ENCODE data around the gene STK38.
A peak's percentile ranks its signal among the peaks of the same experiment; 100 is the strongest.

Gene STK38

DNA sequence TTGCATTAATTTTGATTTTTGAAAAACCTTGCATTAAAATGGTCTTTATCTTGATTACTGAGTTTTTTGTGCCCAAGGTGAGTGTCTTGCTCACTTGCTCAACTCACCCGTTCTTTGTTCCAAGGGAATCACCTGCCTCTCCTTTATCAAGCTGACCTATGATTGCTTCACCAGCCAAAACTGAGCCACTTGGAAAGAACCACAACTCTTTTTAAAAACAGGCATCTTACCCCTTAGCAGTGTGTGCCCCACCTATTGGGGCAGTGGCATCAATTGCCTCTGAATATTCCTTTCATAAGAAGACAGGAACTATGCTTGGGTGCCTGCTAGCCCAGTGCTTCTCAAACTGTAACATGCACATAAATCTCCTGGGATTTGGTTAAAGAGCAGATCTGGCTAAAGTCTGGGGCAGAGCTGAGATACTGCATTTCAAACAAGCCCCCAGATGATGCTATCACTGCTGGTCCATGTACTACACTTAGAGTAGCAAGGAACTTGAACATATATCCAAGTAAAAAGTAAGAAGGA, 3.3 kb upstream of the STK38 start:
- H3K27ac Mint-ChIP-seq: no peak overlapping the region
- H3K9me3 Mint-ChIP-seq: no peaks in the 10 kb centered on the region
- CTCF ChIA-PET: interaction anchor here (0.7 kb wide), 1 partner anchor 869 kb away, joined by 3 read pairs; no protein-coding TSS in a partner anchor
- H3K4me1 Mint-ChIP-seq: peaks cover 19% of the 10 kb centered on the region
- no peak overlapping the region for H3K4me3 Mint-ChIP-seq
- peaks cover 7% of the 10 kb centered on the region for H3K27me3 Mint-ChIP-seq
- peaks cover 14% of the 10 kb centered on the region for H3K36me3 Mint-ChIP-seq
- DNase-seq: no peak

DNA sequence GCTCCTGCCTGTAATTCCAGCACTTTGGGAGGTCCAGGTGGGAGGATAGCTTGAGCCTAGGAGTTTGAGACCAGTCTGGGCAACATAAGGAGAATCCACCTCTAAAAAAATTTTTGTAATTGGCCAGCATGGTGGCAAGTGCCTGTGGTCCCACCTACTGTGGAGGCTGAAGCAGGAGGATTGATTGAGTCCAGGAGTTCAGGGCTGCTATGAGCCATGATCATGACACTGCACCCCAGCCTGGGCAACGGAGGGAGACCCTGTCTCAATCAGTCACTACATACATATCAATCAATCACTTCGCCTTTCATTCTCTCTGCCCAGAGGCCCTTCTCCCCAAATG, 1.1 kb upstream of the STK38 start:
- CTCF ChIA-PET: no interaction called here
- DNase-seq: no peak

DNA sequence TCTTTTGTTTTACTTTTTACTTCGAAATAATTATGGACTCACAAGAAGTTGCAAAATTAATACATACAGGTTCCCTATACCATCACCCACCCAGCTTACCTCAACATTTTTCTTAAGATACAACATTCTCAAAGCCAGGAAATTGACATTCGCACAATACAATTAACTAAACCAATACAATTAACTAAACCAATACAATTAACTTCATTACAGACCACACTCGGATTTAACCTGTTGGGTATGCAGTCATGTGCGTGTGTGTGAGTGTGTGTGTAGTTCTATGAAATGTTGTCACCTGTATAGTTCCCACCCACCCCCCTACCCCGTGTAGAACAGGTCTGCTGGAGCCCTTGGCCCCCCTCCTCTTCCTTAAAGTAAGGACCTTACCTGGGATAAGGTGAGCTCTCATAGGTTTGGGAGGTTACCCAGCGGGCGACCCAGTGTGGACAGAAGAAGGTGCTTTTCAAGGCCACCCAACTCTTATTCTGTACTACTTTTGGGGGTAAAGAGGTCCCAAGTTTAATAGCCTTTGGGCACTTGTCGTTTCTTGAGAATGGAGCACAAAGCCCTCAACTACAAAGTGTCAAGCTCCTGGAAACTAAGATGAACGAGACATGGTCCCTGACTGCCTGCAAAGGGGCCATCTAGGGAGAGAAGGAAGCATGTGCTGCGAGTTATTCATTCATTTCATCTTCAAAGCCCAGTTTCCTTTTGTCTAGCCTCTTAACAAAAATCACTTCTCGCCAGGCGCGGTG, 544 bp upstream of the STK38 start:
- H3K4me3 Mint-ChIP-seq: peak overlapping the region; percentile 90
- peaks cover 7% of the 10 kb centered on the region for H3K27me3 Mint-ChIP-seq
- CTCF ChIA-PET: no interaction called here
- H3K4me1 Mint-ChIP-seq: peaks cover 36% of the 10 kb centered on the region
- peaks cover 28% of the 10 kb centered on the region for H3K36me3 Mint-ChIP-seq
- DNase-seq: peak; percentile 24
- H3K27ac Mint-ChIP-seq: peak overlapping the region; percentile 98
- H3K9me3 Mint-ChIP-seq: no peaks in the 10 kb centered on the region

More for the DNA sequence above, 1.1 kb upstream of the STK38 start:
- peaks cover 24% of the 10 kb centered on the region for H3K36me3 Mint-ChIP-seq
- H3K4me1 Mint-ChIP-seq: peaks cover 32% of the 10 kb centered on the region
- H3K27me3 Mint-ChIP-seq: peaks cover 7% of the 10 kb centered on the region
- peak overlapping the region; percentile 76 for H3K27ac Mint-ChIP-seq
- H3K9me3 Mint-ChIP-seq: no peaks in the 10 kb centered on the region
- no peak overlapping the region for H3K4me3 Mint-ChIP-seq

DNA sequence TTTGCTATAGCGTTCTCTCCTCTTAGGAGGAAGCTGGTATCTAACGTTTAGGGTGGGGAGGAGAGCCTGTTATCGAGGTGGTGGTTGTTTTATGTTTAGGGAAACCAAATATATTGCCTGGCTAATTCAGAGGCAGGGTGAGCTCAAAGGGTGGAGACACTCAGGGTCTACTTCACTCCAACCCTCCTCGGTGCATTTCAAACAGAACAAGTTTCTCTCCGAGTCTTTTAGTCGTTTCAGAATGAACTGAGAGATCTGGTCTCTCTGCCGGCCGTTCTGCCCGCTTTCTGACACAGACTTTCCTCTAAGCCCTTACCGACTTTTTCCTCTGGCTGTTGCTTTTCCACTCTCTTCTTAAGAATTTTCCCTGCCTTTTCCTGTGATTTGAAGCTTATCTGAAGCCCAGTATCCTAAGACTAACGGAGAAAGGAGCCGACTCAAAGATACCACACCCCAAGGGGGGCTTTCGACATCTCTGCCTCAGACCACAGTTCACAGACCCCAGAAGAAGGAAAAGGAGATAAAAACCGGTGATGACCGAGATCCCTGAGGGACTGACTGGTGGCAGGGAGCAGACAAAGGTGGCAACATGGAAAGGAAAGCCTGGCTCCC, 865 bp downstream of the STK38 start:
- peaks cover 47% of the 10 kb centered on the region for H3K4me1 Mint-ChIP-seq
- H3K27ac Mint-ChIP-seq: peak overlapping the region; percentile 98
- DNase-seq: peak; percentile 36
- CTCF ChIA-PET: no interaction called here
- H3K36me3 Mint-ChIP-seq: peaks cover 35% of the 10 kb centered on the region
- peaks cover 7% of the 10 kb centered on the region for H3K27me3 Mint-ChIP-seq
- no peaks in the 10 kb centered on the region for H3K9me3 Mint-ChIP-seq
- H3K4me3 Mint-ChIP-seq: peak overlapping the region; percentile 90

DNA sequence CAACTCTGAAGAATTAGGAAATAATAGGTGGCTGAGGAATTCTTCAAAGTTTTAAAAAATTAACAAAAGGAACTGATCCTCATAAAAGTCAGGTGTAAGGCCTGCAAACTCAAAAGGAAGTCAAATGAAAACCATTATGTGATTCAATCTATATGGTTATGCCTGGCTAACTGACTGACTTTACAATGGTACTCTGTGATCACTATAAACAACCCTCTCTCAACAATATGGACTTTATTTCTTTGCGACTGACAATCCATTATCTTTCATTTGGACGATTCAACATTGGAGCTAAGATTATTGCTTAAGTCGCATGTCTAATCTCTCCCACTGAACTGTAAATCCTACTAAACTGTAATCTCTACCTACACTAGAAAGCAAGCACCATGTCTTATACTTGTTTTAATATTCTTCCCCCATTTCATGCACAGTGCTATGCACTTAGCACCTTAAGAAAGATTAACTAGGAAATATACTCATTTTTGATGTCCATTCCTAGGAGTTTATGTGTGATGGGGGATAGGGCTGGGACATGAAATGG, 1.4 kb downstream of the STK38 start:
- H3K27me3 Mint-ChIP-seq: peaks cover 7% of the 10 kb centered on the region
- no peak for DNase-seq
- peaks cover 40% of the 10 kb centered on the region for H3K36me3 Mint-ChIP-seq
- peak overlapping the region; percentile 90 for H3K4me3 Mint-ChIP-seq
- H3K9me3 Mint-ChIP-seq: no peaks in the 10 kb centered on the region
- H3K4me1 Mint-ChIP-seq: peaks cover 53% of the 10 kb centered on the region
- CTCF ChIA-PET: no interaction called here
- peak overlapping the region; percentile 98 for H3K27ac Mint-ChIP-seq

DNA sequence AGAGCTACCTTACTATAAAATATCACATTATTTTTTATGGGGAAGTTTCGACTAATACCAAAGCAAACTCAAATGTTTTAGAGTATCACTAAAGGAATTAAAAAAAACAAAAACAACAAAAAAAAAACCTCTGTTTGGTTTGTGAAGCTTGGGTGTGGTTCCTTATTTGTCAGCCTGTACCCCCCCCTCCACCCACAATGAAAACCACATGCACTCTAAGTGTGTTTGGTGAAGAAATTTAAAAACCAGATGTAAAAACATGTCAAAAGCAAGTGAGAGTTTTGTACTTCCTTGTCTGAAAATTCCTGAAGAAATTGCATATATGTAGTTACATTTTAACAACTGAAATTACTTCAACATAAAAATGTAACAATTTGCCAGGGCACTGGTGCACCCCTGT, 3.1 kb downstream of the STK38 start:
- CTCF ChIA-PET: interaction anchor here (1.5 kb wide), 1 partner anchor 35 kb away, joined by 6 read pairs; no protein-coding TSS in a partner anchor
- Mint-ChIP-seq H3K27ac (peak overlapping the region; percentile 98), H3K4me1 (peaks cover 67% of the 10 kb centered on the region), H3K9me3 (no peaks in the 10 kb centered on the region), H3K27me3 (peaks cover 7% of the 10 kb centered on the region), H3K36me3 (peaks cover 51% of the 10 kb centered on the region), H3K4me3 (peak overlapping the region; percentile 90)
- peak; percentile 81 for DNase-seq

DNA sequence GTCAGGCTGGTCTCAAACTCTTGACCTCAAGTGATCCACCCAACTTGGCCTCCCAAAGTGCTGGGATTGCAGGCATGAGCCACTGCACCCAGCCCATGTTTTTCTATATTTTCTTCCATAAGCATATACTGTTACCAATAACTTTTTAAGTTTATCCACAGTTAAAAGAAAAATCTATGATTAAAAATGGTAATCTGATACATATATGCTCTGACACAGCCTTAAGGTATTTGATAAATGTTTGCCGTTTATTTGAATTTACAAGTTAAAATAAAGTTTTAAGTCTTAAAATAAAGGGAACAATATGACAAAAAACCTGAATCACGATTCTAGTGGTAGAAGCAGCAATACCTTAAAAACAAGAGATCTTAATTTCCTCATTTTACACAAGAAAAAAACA, 5.2 kb downstream of the STK38 start:
- Mint-ChIP-seq H3K4me1 (peaks cover 53% of the 10 kb centered on the region), H3K27ac (peak overlapping the region; percentile 72), H3K27me3 (peaks cover 6% of the 10 kb centered on the region), H3K9me3 (no peaks in the 10 kb centered on the region), H3K36me3 (peaks cover 63% of the 10 kb centered on the region), H3K4me3 (peak overlapping the region; percentile 54)
- CTCF ChIA-PET: interaction anchor here (1.2 kb wide), 1 partner anchor 36 kb away, joined by 4 read pairs; no protein-coding TSS in a partner anchor
- DNase-seq: no peak

DNA sequence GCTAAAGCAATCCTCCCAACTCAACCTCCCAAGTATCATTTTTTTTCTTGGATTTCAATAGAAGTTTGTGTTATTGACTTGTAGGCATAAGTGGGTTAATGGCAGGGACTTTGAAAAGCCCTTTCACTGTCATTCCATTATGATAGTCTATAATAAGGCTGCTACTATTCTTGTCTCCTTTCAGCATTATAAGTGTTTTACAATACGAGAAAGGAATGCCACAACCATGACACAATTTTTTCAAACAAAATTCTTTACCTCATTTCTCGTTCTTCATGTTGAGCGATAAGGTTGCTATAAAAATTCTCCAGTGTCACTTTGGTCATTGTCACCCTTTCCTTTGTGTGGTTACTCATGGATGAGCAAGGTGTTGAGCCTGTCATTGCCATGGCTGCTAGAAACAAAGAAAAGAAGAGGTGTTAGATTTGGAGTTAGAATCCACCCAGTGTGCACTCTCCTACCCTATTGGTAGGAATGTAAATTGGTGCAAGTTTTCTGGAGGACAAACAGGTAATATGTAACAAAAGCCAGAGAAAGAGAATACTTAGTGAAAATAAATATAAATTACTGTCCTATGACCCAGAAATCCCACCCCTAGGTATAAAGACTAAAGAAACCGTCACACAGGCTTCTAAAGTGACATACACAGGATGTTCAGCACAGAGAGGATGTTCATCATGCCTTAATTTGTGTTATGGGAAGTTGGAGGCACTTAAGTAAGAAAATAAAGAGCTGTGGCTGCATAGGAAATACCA, 7.3 kb downstream of the STK38 start:
- Mint-ChIP-seq H3K4me1 (peaks cover 66% of the 10 kb centered on the region), H3K9me3 (no peaks in the 10 kb centered on the region), H3K27ac (peak overlapping the region; percentile 72), H3K4me3 (peak overlapping the region; percentile 31), H3K27me3 (no peaks in the 10 kb centered on the region), H3K36me3 (peaks cover 64% of the 10 kb centered on the region)
- CTCF ChIA-PET: interaction anchor here (1.0 kb wide), 1 partner anchor 58 kb away, joined by 3 read pairs; no protein-coding TSS in a partner anchor
- no peak for DNase-seq

DNA sequence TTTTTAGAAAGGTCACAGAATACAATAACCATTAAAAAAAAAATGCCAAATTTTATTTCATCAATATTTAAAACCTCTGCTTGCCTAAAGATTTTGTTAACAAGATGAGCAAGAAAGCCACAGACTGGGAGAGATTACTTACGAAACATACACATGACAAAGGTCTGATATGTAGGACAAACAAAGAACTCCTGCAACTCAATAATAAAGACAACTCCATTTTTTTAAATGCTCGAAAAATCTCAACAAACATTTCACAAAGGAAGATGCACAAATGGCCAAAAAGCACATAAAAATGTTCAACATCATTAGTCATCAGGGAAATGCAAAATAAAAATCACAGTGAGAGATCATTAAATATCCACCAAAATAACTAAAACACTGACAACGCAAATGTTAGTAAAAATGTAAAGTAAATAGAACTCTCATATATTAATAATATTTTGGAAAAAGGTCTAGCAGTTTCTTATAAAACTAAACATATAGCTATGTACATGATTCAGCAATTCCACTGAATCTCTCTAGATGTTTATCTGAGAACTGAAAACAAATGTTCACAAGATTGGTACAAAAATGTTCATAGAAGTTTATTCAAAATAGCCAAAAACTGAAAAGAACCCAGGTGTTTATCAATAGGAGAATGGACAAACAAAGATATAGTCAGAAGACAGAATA, 10.3 kb downstream of the STK38 start:
- Mint-ChIP-seq H3K27me3 (no peaks in the 10 kb centered on the region), H3K9me3 (no peaks in the 10 kb centered on the region), H3K4me3 (no peak overlapping the region), H3K27ac (peak overlapping the region; percentile 52), H3K4me1 (peaks cover 59% of the 10 kb centered on the region), H3K36me3 (peaks cover 76% of the 10 kb centered on the region)
- DNase-seq: no peak
- CTCF ChIA-PET: no interaction called here

DNA sequence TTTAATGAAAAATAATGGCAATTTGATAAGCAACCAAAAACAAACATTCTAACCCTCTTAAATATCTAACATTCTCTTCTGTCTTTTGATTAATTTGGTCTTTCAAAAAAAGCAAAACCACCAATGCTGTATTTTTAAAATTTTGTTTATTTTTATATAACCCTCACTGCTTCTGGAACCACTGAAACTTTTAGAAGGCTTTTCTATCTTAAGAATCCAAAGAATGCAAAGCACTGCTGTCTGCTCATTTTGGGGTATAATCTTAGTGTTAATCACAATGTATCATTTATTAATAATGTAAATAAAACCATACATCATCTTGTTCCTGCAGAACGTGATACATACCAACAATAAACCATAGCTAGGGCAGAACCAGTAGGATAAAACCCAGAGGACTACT, 14.0 kb downstream of the STK38 start:
- CTCF ChIA-PET: interaction anchor here (0.6 kb wide), 1 partner anchor 148 kb away, joined by 3 read pairs; no protein-coding TSS in a partner anchor
- Mint-ChIP-seq H3K27ac (no peak overlapping the region), H3K27me3 (no peaks in the 10 kb centered on the region), H3K36me3 (peaks cover 73% of the 10 kb centered on the region), H3K4me1 (peaks cover 43% of the 10 kb centered on the region), H3K9me3 (no peaks in the 10 kb centered on the region), H3K4me3 (no peak overlapping the region)
- no peak for DNase-seq

DNA sequence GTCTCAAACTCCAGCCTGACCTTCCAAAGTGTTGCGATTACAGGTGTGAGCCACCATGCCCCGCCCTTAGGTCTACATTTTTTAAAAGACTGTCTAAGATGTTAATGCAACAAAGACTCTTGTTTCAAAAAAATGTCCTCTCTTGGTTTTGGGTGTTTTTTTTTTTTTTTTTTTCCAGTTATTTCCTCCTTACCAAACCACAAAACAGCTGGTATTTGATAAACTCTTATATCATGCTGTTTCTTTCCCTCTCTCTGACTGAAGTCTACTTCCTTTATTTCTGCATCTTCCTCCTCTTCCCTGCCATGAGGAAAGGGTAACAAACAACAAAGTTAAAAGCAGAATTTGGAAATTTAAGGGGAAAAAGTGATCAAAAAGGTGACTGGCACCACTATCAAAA, 21.2 kb downstream of the STK38 start:
- Mint-ChIP-seq H3K36me3 (peaks cover 54% of the 10 kb centered on the region), H3K27ac (peak overlapping the region; percentile 50)

DNA sequence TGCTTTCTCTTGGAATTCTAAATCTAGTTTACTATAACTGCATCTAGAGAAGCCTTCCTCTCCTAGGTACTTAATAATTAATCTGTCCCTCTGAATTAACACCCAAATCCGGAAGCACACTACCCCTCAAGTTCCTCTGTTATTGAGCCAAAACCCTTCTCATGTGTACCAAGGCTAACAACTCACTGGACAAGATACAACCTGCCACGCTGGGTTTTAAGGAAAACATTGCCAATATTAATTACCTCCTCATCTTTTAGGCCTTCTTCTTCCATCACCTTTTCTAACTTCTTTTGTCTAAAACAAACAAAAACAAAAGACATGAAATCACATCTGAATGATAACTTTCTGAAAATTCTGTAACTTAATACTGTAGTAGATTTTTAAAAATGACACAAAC, 21.9 kb downstream of the STK38 start:
- peaks cover 25% of the 10 kb centered on the region for H3K4me1 Mint-ChIP-seq
- CTCF ChIA-PET: no interaction called here
- peaks cover 56% of the 10 kb centered on the region for H3K36me3 Mint-ChIP-seq

More for the DNA sequence above, 21.2 kb downstream of the STK38 start:
- Mint-ChIP-seq H3K27me3 (no peaks in the 10 kb centered on the region), H3K4me3 (no peak overlapping the region), H3K9me3 (no peaks in the 10 kb centered on the region), H3K4me1 (peaks cover 24% of the 10 kb centered on the region)
- CTCF ChIA-PET: no interaction called here
- DNase-seq: no peak

DNA sequence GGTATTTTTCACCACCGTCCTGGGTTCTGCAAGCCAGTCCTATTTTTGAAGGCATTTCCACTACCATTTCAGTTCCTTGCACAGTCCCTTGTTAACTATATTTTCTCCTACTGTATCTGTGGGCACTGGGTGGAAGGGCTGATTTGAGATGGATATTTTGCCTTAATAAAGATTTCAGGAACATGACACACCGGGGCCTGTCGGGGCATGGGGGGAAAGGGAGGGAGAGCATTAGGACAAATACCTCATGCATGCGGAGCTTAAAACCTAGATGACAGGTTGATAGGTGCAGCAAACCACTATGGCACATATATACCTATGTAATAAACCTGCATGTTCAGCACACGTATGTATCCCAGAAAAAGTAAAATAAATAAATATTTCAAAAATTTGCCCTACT, 22.4 kb downstream of the STK38 start:
- no peaks in the 10 kb centered on the region for H3K27me3 Mint-ChIP-seq
- CTCF ChIA-PET: no interaction called here
- H3K36me3 Mint-ChIP-seq: peaks cover 61% of the 10 kb centered on the region
- H3K27ac Mint-ChIP-seq: no peak overlapping the region
- no peaks in the 10 kb centered on the region for H3K9me3 Mint-ChIP-seq
- no peak for DNase-seq
- H3K4me1 Mint-ChIP-seq: peaks cover 29% of the 10 kb centered on the region
- H3K4me3 Mint-ChIP-seq: no peak overlapping the region

More for the DNA sequence above, 21.9 kb downstream of the STK38 start:
- no peaks in the 10 kb centered on the region for H3K27me3 Mint-ChIP-seq
- H3K9me3 Mint-ChIP-seq: no peaks in the 10 kb centered on the region
- no peak for DNase-seq
- no peak overlapping the region for H3K27ac Mint-ChIP-seq
- no peak overlapping the region for H3K4me3 Mint-ChIP-seq
